Small intestine (tissue), 7 donors: Measurements from ENCODE around the gene GRB10. TPM values are rescaled to one million over a fixed set of nuclear protein-coding genes. Genes with fewer than 3 reads are reported as not detected.

ENCODE experiments used
- DNase-seq, 2 donors: peaks; one replicate each; pipeline versions ENCODE4 v3.0.0 to v3.0.0-alpha.2; 2013
- FAIRE-seq: peaks from 2 replicates; lab custom pipeline; 2012; peaks lifted over from hg19 to GRCh38; lab: Jason Lieb, UNC
- H3K27ac ChIP-seq, 3 donors: one replicate each; pipeline ENCODE4 v1.5.1; 2013; ENCODE audit warnings: low read length in 2 of 3, mild to moderate bottlenecking in 2 of 3, control low read depth in 1 of 3, inconsistent platforms in 1 of 3, low read depth in 1 of 3, moderate library complexity in 1 of 3
- H3K27me3 ChIP-seq, 3 donors: one replicate each; pipeline ENCODE4 v1.6.1; 2013; ENCODE audit warnings: low read length in 3 of 3, inconsistent platforms in 1 of 3; ENCODE audit not compliant: control insufficient read depth in 3 of 3, insufficient read depth in 3 of 3
- H3K36me3 ChIP-seq, 3 donors: one replicate each; pipeline ENCODE4 v1.6.1; 2013; ENCODE audit warnings: low read length in 3 of 3, inconsistent platforms in 1 of 3, low read depth in 1 of 3, mild to moderate bottlenecking in 1 of 3, moderate library complexity in 1 of 3; ENCODE audit not compliant: control insufficient read depth in 3 of 3, insufficient read depth in 2 of 3
- H3K4me1 ChIP-seq, 3 donors: one replicate each; pipeline ENCODE4 v1.6.1; 2013; ENCODE audit warnings: low read length in 2 of 3, inconsistent platforms in 1 of 3, low read depth in 1 of 3, mild to moderate bottlenecking in 1 of 3, moderate library complexity in 1 of 3; ENCODE audit not compliant: control insufficient read depth in 3 of 3, insufficient read depth in 2 of 3
- H3K4me3 ChIP-seq, 3 donors: one replicate each; pipeline ENCODE4 v1.5.1; 2013; ENCODE audit warnings: low read length in 3 of 3, control low read depth in 1 of 3, inconsistent platforms in 1 of 3, low read depth in 1 of 3, mild to moderate bottlenecking in 1 of 3, moderate library complexity in 1 of 3
- H3K9me3 ChIP-seq, 2 donors: one replicate each; pipeline ENCODE4 v1.6.1; 2013; ENCODE audit warnings: low read depth in 1 of 2, low read length in 1 of 2; ENCODE audit not compliant: control insufficient read depth in 2 of 2, insufficient read depth in 1 of 2
- WGBS, 3 donors: extraction: QIAGEN DNeasy Blood & Tissue Kit; methylation state at CpG; one replicate each; pipeline ENCODE4 v1.1.7; 2013; 5-methylcytosine and 5-hydroxymethylcytosine counted together
- polyA plus RNA-seq, 4 donors: library from polyadenylated mRNA; stranded (reverse) in 3 of 4; unstranded in 1 of 4; fragments of 200-250 nt in 3 of 4; fragments of 120-200 nt in 1 of 4; gene quantifications; one replicate each; pipeline versions ENCODE4 v1.2.1 to v1.2.3, GENCODE V29; 2013
- donor health status: healthy with polysubstance abuse.
- donor health status: control.
- donor health status: control.
- donor health status: Bipolar disorder and iron deficiency.
- donor health status: healthy.

Gene GRB10
- polyA plus RNA-seq, 4 donors: 14.5 to 33.8 (median 22.1) TPM

DNA sequence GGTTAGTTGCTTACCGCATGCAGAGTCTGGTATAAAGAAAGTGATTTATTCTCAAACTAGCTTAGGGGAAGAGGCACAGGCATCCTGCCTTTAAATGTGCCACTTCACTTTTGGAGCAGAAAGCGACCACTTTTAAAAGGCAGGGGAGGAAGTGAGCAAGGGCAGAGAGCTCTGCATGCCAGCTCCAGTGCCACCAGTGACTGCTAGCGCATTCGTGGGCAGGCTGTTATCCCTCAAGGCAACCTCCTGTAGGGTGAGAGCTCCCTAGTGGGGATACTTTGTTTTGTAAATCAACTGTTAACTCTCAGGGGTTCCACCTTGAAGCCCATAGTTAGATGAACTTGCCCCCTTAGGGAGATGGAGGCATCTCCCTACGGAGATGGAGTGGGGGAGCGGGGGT is 29.4 kb upstream of the GRB10 start:
- no peak for FAIRE-seq
- no peak for DNase-seq
- WGBS, 3 donors: 67 to 77% (median 69%) methylated on average over 6 of the region's 6 CpGs
- Histone ChIP-seq H3K4me1 (peaks cover 0 to 8% (median 4%) of the 10 kb centered on the region in 3 donors), H3K27me3 (no peaks in the 10 kb centered on the region), H3K27ac (no peak overlapping the region), H3K9me3 (no peaks in the 10 kb centered on the region), H3K36me3 (no peaks in the 10 kb centered on the region), H3K4me3 (no peak overlapping the region)

DNA sequence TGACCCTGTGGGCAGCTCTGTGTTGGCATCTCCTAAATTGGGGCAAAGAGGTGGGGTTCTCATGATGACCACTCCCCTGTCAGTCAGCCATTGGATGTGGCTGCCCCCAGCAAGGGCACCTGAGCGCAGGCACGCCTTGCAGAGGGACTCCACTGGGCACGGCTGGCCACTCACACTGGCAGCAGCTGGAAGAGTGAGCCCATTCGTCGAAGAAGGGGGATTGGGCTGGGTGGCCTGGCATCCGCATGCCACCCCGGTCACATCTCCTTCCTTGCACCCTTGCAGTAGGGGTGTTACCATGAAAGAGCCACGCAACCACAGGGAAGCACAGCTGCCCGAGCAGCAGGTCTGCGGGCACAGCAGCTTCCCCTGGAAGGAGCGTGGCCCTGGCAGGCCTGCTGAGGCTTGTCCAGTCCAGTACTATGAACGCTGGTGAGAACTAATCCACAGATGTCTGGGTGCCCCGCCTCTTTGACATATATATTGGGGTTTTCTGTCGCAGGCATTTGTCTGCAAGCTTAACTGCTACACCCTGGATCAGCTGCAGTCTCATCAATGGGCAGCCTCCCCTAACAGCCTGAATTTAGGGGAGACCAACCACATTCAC is 25.7 kb upstream of the GRB10 start:
- H3K4me3 ChIP-seq: no peak overlapping the region
- no peak for DNase-seq
- H3K27ac ChIP-seq: no peak overlapping the region
- no peak for FAIRE-seq
- no peaks in the 10 kb centered on the region for H3K9me3 ChIP-seq
- H3K4me1 ChIP-seq: peaks cover 0 to 8% (median 4%) of the 10 kb centered on the region in 3 donors
- H3K36me3 ChIP-seq: no peaks in the 10 kb centered on the region
- H3K27me3 ChIP-seq: no peaks in the 10 kb centered on the region
- WGBS, 3 donors: 79 to 86% (median 83%) methylated on average over 14 of the region's 14 CpGs

- H3K36me3 ChIP-seq: no peaks in the 10 kb centered on the region
- no peaks in the 10 kb centered on the region for H3K27me3 ChIP-seq
- no peaks in the 10 kb centered on the region for H3K9me3 ChIP-seq
- no peak overlapping the region for H3K4me3 ChIP-seq
- H3K27ac ChIP-seq: no peak overlapping the region
- DNase-seq (no peak), FAIRE-seq (no peak)
- no peaks in the 10 kb centered on the region for H3K4me1 ChIP-seq
- 86 to 88% (median 87%) methylated on average over 14 of the region's 14 CpGs for WGBS, 3 donors
These were observed 24.5 kb upstream of the GRB10 start for GRCh38 chr7:50807026-50807730.

DNA sequence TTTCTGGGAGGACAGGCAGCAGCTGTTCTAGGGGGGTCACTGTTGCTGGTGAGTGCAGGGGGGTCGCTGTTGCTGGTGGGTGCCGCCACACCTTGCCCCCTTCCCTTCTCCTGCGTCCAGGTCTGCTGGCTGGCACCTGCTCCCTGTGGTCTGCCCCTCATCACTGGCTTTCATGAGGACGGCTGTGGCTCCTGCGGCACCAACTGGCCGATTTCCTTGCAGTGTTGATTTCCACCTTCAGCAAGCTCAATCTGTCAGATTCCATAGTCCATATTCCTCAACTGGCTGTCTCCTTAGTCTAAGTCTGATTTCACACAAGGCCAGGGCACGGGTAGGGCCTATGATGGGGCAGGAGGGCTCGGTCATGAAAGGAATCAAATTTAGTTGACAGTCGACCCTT is 23.4 kb upstream of the GRB10 start:
- no peaks in the 10 kb centered on the region for H3K9me3 ChIP-seq
- no peaks in the 10 kb centered on the region for H3K27me3 ChIP-seq
- 66 to 76% (median 66%) methylated on average over 8 to 9 of the region's 9 CpGs for WGBS, 3 donors
- FAIRE-seq (no peak), DNase-seq (no peak)
- H3K36me3 ChIP-seq: no peaks in the 10 kb centered on the region
- no peaks in the 10 kb centered on the region for H3K4me1 ChIP-seq
- no peak overlapping the region for H3K27ac ChIP-seq
- H3K4me3 ChIP-seq: no peak overlapping the region

- H3K27ac ChIP-seq: no peak overlapping the region
- 44 to 55% (median 50%) methylated on average over 5 of the region's 5 CpGs for WGBS, 3 donors
- no peaks in the 10 kb centered on the region for H3K27me3 ChIP-seq
- no peak overlapping the region for H3K4me3 ChIP-seq
- DNase-seq: no peak
- FAIRE-seq: no peak
- H3K36me3 ChIP-seq: no peaks in the 10 kb centered on the region
- no peaks in the 10 kb centered on the region for H3K4me1 ChIP-seq
- no peaks in the 10 kb centered on the region for H3K9me3 ChIP-seq
These were observed 22.9 kb upstream of the GRB10 start for GRCh38 chr7:50805447-50806125.

DNA sequence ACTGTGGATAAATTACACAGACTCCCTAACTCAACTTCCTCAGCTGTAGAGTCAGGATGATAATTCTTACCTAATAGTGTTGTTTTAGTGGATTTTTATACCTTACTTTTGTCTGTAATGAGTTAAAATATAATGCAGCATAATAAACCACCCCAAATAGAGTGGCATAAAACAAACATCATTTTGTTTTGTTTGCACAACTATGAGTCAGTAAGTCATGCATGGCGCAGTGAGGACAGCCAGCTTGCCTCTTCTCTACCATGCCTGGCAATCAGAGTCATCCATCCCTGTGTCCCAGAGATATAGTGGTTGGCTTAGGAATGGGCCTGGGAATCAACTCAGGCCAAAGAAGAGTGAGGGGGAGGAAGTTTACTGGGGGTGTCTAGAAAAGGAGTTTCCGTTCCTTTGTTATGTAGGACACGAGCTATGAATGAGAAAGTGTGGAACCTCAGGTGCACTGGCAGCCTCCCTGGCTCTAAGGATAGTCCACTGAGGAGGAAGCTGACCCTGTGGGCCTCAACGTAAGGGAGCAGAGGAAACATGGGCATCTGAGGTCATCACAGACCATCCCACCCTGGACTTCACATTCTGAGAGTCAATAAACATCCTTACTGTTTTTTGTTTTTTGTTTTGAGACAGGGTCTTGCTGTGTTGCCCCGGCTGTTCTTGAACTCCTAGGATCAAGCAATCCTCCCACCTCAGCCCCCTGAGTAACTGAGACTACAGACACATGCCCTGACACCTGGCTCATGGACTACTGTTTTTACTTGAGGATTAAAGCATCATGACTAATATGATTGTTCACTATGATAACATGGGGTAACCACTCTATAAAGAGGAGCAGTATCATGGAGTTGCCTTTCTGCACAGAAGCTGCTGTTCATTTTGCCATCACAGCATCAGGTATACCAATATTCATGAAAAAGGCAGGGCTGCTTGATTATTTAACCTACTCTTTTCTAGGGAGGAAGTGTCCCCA is 21.0 kb upstream of the GRB10 start:
- DNase-seq: no peak
- peaks cover 0 to 9% (median 0%) of the 10 kb centered on the region in 3 donors for H3K27me3 ChIP-seq
- H3K4me3 ChIP-seq: no peak overlapping the region
- 77 to 86% (median 83%) methylated on average over 5 of the region's 5 CpGs for WGBS, 3 donors
- FAIRE-seq: no peak
- H3K36me3 ChIP-seq: no peaks in the 10 kb centered on the region
- H3K4me1 ChIP-seq: no peaks in the 10 kb centered on the region
- no peaks in the 10 kb centered on the region for H3K9me3 ChIP-seq
- no peak overlapping the region for H3K27ac ChIP-seq

GRCh38 chr7:50801907-50802306 is 19.2 kb upstream of the GRB10 start:
- 92 to 93% (median 93%) methylated on average over 1 of the region's 1 CpG for WGBS, 3 donors
- Histone ChIP-seq H3K9me3 (no peaks in the 10 kb centered on the region), H3K4me3 (no peak overlapping the region), H3K36me3 (no peaks in the 10 kb centered on the region), H3K27ac (no peak overlapping the region), H3K27me3 (peaks cover 0 to 9% (median 0%) of the 10 kb centered on the region in 3 donors), H3K4me1 (no peaks in the 10 kb centered on the region)
- DNase-seq (no peak), FAIRE-seq (no peak)

GRCh38 chr7:50799873-50800272 is 17.2 kb upstream of the GRB10 start:
- DNase-seq (no peak), FAIRE-seq (no peak)
- H3K9me3 ChIP-seq: no peaks in the 10 kb centered on the region
- H3K4me3 ChIP-seq: no peak overlapping the region
- H3K4me1 ChIP-seq: no peaks in the 10 kb centered on the region
- 85 to 87% (median 86%) methylated on average over 8 of the region's 8 CpGs for WGBS, 3 donors
- no peaks in the 10 kb centered on the region for H3K36me3 ChIP-seq
- no peak overlapping the region for H3K27ac ChIP-seq
- peaks cover 0 to 13% (median 0%) of the 10 kb centered on the region in 3 donors for H3K27me3 ChIP-seq
